Measurements from ENCODE around the gene CHSY1.

The CHSY1 gene

DNA sequence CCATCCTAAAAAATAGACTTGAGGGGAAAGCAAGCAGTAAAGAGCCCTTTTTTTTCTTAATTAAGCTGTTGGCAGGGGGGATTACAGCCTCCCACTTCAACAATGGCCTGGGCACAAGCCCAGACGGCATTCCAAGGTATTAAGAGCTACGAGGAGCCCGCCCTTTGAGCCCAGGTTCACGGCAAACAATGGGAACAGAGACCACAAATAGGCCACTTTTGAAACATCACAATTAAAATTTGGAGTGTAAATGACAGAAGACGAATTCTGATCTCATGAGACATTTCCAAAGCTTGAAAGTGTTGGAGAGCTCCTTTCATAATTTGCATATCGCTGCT lies 8.9 kb downstream of the CHSY1 start:
- no peak for TF ChIP-seq BHLHE40 (IDR thresholded peaks at IDR 0.05; ENCODE audit: borderline replicate concordance)
- no peak for TF ChIP-seq L3MBTL2 (conservative IDR thresholded peaks at IDR 0.05)
- TF ChIP-seq ELF4 (IDR thresholded peaks at IDR 0.05), result no peak
- no peak for TF ChIP-seq ARNT (IDR thresholded peaks at IDR 0.05)
- no peak for TF ChIP-seq ZNF384 (IDR thresholded peaks at IDR 0.05)
- no peak for TF ChIP-seq LEF1 (IDR thresholded peaks at IDR 0.05; ENCODE audit: borderline replicate concordance)
- TF ChIP-seq NFRKB (IDR thresholded peaks at IDR 0.05), result no peak
- POLR2A ChIA-PET, result no interaction called here

DNA sequence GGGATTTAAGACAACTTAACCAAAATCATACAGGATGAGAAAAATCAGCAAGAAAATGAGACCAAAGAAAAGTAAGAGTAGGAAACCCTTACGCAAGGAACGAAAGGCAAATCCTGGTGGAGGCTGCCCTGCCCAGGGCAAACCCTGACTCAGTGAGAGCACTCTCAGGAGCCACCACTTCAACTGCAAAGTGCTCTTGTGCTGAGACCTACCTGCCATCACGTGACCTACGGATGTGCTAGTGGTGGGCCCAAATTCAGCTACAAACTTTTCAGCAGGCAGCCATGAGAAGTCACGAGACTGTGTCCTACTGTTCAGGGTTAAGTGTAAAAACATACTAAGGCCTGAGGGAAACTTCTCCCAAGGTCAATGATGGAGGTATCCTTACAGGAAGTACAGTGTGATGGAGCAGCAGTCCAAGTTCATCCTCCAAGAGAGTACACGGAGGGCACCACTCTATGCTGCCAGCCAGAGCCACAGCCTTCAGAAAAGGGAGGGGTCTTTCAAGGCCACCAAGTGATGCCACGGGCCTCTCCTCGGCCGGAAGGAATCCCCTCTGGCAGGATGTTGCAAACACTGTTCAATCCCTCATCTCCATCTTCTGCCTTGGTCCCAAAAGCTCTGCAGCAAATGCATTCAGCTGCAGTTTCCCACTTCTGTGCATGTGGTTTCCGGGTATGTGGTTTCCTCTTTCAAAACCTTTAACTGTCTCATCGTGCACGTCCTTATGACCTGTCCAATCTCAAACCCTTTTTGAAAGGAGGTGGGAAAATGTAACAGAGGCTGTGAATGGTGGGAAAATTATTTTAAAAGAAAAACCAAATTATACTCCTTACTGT lies 9.5 kb downstream of the CHSY1 start:
- DNase-seq (ENCODE audit: extremely low spot score), result no peak
- ChIA-PET POLR2A (no interaction called here), CTCF (no interaction called here)
- TF ChIP-seq NFRKB (IDR thresholded peaks at IDR 0.05) (no peak), L3MBTL2 (conservative IDR thresholded peaks at IDR 0.05) (no peak), FOXA1 (IDR thresholded peaks at IDR 0.05) (no peak), HDGF (IDR thresholded peaks at IDR 0.05; ENCODE audit: borderline replicate concordance) (no peak), CTBP1 (IDR thresholded peaks at IDR 0.05; ENCODE audit: borderline replicate concordance) (no peak), BHLHE40 (IDR thresholded peaks at IDR 0.05; ENCODE audit: borderline replicate concordance) (no peak)

More for the DNA sequence above, 8.9 kb downstream of the CHSY1 start:
- no peak for DNase-seq (ENCODE audit: extremely low spot score)
- CTCF ChIA-PET, result no interaction called here

DNA sequence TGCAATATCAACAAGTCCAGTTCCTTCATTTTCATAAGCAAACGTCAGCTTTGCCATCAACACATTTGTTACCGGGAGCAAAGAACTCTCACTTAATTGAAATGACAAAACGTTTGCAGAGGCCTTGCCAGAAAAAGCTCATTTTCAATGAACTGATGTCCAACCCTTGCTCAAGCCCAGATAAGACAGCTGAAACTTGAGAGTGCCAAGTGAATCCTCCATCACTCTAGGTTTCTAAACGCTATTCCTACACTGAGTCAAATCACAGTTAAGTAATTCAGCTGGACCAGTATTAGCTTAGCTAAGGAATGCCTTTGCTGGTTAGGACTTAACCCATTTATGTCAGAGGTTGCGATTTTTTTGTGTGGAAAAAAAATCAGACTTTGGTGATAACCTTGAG lies 11.5 kb downstream of the CHSY1 start:
- TF ChIP-seq L3MBTL2 (conservative IDR thresholded peaks at IDR 0.05) (no peak), FOXM1 (IDR thresholded peaks at IDR 0.05; ENCODE audit: borderline replicate concordance) (no peak), ELF4 (IDR thresholded peaks at IDR 0.05) (no peak), FOXA1 (IDR thresholded peaks at IDR 0.05) (no peak), HDGF (IDR thresholded peaks at IDR 0.05; ENCODE audit: borderline replicate concordance) (no peak), SP1 (IDR thresholded peaks at IDR 0.05) (no peak), CTBP1 (IDR thresholded peaks at IDR 0.05; ENCODE audit: borderline replicate concordance) (no peak), NFRKB (IDR thresholded peaks at IDR 0.05) (no peak), FOXK2 (IDR thresholded peaks at IDR 0.05) (no peak), ARNT (IDR thresholded peaks at IDR 0.05) (no peak)
- no peak for DNase-seq (ENCODE audit: extremely low spot score)
- POLR2A ChIA-PET, result interaction anchor here (1.0 kb wide), 2 partner anchors 10 to 11 kb away, joined by 3 to 5 read pairs; partner anchors contain the start of gene CHSY1
- CTCF ChIA-PET, result interaction anchor here (1.0 kb wide), 1 partner anchor 232 kb away, joined by 4 read pairs; no protein-coding TSS in a partner anchor

DNA sequence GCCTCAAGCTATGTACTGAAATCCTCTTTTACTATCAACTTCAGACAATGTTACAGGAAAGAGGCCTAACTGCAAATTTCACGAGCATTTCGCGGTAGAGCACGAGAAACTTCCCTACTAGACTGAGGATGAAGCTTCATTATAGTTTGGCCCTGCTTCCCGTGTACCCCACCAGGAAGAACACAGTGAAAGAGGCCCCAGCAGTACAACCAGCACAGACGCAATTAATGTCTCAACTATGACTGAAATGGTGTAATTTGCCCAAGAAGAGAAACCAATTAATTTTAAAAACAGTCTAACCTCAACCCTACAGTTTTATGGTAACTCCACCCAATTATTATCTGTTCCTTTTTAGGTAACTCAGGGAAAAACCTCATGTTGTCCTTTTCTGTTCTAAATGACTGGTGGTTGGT lies 12.1 kb downstream of the CHSY1 start:
- ChIA-PET POLR2A (interaction anchor here (1.2 kb wide), 1 partner anchor 12 kb away, joined by 3 read pairs; no protein-coding TSS in a partner anchor), CTCF (interaction anchor here (0.5 to 1.0 kb wide), 2 partner anchors 232 to 250 kb away, joined by 3 to 4 read pairs; no protein-coding TSS in a partner anchor)
- DNase-seq (ENCODE audit: extremely low spot score), result no peak
- TF ChIP-seq ARNT (IDR thresholded peaks at IDR 0.05), result no peak
- TF ChIP-seq, protein P1, sequence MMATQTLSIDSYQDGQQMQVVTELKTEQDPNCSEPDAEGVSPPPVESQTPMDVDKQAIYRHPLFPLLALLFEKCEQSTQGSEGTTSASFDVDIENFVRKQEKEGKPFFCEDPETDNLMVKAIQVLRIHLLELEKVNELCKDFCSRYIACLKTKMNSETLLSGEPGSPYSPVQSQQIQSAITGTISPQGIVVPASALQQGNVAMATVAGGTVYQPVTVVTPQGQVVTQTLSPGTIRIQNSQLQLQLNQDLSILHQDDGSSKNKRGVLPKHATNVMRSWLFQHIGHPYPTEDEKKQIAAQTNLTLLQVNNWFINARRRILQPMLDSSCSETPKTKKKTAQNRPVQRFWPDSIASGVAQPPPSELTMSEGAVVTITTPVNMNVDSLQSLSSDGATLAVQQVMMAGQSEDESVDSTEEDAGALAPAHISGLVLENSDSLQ (IDR thresholded peaks at IDR 0.05), result no peak
- no peak for TF ChIP-seq ZNF384 (IDR thresholded peaks at IDR 0.05)
- TF ChIP-seq SP1 (IDR thresholded peaks at IDR 0.05), result no peak
- TF ChIP-seq CTBP1 (IDR thresholded peaks at IDR 0.05; ENCODE audit: borderline replicate concordance), result no peak

DNA sequence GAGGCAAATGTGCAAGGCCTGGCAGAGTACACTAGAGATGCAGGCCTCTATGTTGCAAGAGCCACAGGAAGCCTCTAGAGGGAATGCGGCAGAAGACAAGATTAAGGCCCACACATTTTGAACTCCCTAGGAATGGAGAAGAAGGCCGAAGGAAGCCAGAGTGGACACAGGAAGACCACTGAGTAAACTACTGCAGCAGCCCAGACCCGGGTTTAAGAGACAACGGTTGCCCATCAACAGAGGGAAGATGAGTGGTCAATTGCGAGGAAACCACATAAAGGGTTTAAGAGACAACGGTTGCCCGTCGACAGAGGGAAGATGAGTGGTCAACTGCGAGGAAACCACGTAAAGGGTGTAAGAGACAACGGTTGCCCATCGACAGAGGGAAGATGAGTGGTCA lies 14.6 kb downstream of the CHSY1 start:
- DNase-seq (ENCODE audit: extremely low spot score), result no peak
- CTCF ChIA-PET, result no interaction called here
- no peak for TF ChIP-seq SP1 (IDR thresholded peaks at IDR 0.05)
- POLR2A ChIA-PET, result no interaction called here

DNA sequence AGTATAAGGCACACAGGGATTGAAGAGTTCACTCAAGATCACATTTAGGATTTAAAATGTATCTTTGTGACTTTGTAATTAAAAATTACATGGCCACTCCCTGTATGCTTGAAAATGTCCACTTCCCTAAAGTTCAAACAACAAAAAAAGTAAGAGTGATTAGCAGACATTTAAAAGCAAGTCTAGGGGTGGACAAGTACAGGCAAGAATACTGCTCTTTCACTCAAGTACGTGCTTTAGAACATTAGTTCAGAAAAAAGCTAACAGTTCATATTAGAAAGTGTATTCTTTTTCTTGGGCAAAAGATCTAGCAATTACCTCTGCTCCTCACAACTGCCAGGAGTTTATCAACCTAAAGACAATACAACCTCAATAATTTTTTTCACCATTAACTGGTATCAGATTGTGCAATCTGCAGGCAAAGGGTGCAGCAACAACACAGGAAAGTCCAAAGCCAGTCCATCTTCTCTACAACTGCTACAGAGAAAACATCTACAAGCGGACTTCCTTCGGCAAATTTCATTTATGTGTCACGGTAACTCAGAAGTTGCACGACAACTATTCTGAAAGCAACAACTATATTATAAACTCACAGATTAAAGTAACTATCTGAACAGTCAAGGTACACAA lies 18.1 kb downstream of the CHSY1 start:
- ChIA-PET POLR2A (no interaction called here), CTCF (no interaction called here)
- no peak for DNase-seq (ENCODE audit: extremely low spot score)

DNA sequence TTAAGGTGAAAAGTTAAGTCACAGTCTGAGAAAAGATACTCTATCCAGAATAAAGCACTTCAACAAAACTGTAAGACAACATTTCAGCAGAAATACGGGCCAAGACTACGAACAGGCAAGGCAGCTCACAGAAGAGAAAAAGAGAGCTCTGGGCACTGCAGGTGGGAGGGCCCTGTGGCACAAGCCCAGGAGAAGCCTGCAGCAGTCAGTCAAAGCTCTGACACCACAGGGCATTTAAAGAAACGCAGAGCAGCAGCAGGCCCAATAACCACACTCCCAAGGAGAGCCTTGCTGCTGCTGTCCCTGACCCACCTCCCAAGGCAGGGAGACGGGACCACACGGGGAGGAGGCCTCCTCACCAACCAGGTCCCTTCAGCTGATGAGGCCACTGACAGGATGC lies 19.2 kb downstream of the CHSY1 start:
- CTCF ChIA-PET, result no interaction called here
- TF ChIP-seq, protein P1 (IDR thresholded peaks at IDR 0.05), result 0 out of 2 replicates have a peak, but pooled peaks have one; percentile 8
- no peak for TF ChIP-seq FOXK2 (IDR thresholded peaks at IDR 0.05)
- POLR2A ChIA-PET, result no interaction called here
- no peak for DNase-seq (ENCODE audit: extremely low spot score)

More for the DNA sequence above, 18.1 kb downstream of the CHSY1 start:
- TF ChIP-seq ZNF384 (IDR thresholded peaks at IDR 0.05), result no peak
- TF ChIP-seq NFRKB (IDR thresholded peaks at IDR 0.05), result no peak
- TF ChIP-seq FOXA1 (IDR thresholded peaks at IDR 0.05), result no peak
- TF ChIP-seq FOXK2 (IDR thresholded peaks at IDR 0.05), result no peak
- TF ChIP-seq FOXM1 (IDR thresholded peaks at IDR 0.05; ENCODE audit: borderline replicate concordance), result no peak
- TF ChIP-seq CTBP1 (IDR thresholded peaks at IDR 0.05; ENCODE audit: borderline replicate concordance), result no peak
- TF ChIP-seq BHLHE40 (IDR thresholded peaks at IDR 0.05; ENCODE audit: borderline replicate concordance), result no peak
- TF ChIP-seq TARDBP (IDR thresholded peaks at IDR 0.05), result no peak
- TF ChIP-seq ARNT (IDR thresholded peaks at IDR 0.05), result no peak
- TF ChIP-seq LEF1 (IDR thresholded peaks at IDR 0.05; ENCODE audit: borderline replicate concordance), result no peak
- TF ChIP-seq SP1 (IDR thresholded peaks at IDR 0.05), result no peak
- TF ChIP-seq HDGF (IDR thresholded peaks at IDR 0.05; ENCODE audit: borderline replicate concordance), result no peak
- no peak for TF ChIP-seq L3MBTL2 (conservative IDR thresholded peaks at IDR 0.05)
- TF ChIP-seq, protein P1 (IDR thresholded peaks at IDR 0.05), result no peak
- TF ChIP-seq ELF4 (IDR thresholded peaks at IDR 0.05), result no peak
- TF ChIP-seq SUZ12 (IDR thresholded peaks at IDR 0.05), result no peak

All from HEK293T (cell line).